CD4-positive, alpha-beta T cell treated with Interleukin-21 for 1 hour (primary cell): ENCODE measurements around the gene PGM1.
A peak's percentile ranks its signal among the peaks of the same experiment; 100 is the strongest.

Experiments
- DNase-seq: peaks from one replicate; pipeline ENCODE4 v3.0.0-alpha.2; 2020

The PGM1 gene

GRCh38 chr1:63635681-63636080 is 42.5 kb downstream of the PGM1 start:
- DNase-seq, result no peak

DNA sequence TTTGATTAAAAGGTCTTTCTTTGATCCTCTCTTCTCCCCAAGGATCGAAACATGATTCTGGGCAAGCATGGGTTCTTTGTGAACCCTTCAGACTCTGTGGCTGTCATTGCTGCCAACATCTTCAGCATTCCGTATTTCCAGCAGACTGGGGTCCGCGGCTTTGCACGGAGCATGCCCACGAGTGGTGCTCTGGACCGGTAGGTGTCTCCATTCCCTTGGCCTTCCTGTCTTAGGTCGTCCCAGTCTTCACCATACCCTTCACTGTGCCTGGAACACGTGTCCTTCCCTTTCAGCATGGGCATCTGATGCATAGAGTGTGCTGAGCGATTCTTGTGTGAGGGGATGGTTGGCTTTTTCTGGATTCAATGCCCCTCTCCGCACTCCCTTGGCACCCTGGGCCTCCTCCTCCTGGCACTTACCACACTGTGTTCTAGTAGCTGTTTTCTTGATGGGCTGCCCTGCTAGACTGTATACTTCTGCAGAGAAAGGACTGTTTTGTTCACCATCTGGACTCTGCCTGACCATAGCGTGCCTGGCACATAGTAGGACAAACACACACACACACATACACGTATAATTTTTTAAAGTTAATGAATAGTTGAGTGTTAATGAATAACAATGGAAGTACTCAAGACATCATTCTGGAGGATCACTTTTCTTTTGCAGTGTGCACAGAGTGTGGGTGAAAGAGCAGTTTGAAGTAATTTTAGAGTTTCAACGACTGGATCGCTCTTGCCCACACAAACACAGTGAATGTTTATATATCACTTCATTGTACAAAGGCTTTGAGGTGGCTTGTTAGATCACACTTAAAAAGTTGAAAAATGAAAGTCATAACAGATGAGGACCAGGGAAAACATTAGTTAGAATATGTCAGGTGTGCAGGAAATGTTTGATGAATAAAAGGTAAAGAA is 43.2 kb downstream of the PGM1 start:
- DNase-seq, result no peak

DNA sequence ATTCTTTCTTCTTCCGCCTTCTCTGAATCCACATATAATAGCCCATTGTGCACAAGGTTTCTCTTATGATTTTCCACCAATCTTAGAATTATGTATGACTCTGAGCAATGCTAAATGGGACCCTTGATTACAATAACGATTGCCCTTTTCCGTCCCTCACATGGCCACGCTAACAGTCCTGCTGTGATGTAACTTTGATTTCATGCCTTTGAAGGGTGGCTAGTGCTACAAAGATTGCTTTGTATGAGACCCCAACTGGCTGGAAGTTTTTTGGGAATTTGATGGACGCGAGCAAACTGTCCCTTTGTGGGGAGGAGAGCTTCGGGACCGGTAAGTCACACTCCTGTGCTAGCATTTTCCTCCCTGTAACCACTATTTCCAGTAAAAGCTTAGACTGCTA is 45.3 kb downstream of the PGM1 start:
- DNase-seq, result no peak

- DNase-seq, result no peak
Observed at GRCh38 chr1:63638875-63639274, 45.7 kb downstream of the PGM1 start.

DNA sequence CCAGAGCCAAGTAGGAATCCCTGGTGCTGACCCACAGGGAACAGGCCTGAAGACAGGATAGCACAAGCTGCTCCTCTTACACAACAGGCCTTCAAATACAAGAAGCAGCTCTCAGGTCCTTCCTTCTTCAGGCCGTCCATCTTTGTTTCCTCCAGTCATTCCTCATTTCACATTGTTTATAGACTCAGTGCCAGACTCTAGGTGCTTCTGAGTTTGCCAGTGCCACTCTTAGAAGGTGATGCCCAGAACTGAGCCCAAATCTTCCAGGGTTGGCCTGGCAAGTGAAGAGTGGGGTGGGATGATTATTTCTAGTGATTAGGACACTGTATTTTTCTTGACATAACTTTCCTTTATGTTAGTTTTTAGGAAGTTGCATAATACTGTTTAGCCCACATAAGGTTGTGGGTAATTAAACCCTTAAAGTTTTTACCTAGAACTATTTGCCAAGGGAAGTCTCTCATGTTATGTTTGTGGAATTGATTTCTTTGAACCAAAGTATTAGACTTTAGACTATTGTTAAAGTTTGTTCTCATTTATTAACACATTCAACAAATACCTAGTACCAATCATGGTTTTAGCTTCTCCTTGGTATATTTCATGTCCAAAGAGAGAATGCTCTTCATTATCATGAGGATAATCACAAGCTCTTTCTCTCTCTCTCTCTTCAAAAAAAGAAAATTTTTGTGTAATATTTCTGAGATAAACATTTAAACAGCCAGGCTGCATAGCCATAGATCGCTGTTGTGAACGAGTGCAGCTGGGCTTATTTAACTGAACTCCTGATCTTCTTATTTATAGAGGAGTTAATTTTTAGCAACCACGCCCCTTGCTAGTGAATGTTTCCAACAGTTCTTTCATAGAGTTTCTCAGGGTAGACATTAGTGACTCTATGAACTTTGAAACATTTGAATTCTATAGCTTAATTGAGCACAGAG is 47.7 kb downstream of the PGM1 start:
- DNase-seq, result no peak

- DNase-seq, result no peak
Observed at GRCh38 chr1:63641615-63642014, 48.4 kb downstream of the PGM1 start.

GRCh38 chr1:63642901-63643300 is 49.7 kb downstream of the PGM1 start:
- DNase-seq, result no peak

DNA sequence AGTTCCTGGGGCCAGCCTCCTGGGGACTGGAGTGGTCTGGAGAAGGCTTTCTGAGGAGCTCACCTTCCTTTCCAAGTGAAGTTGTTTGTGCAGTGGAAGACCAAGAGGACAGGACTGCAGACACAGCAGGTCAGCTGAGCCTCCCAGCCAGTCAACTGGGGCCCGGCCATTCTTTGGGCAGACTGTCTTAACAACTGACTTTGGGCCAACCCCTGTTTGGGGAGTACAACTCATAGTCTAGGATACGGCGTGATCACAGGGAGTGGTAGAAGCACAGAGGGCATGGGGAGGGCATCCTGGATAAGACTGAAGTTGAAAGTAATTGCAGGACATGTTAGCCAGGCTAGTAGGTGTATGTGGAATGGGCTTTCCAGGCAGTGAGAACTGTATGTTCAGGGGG is 50.3 kb downstream of the PGM1 start:
- DNase-seq, result no peak

DNA sequence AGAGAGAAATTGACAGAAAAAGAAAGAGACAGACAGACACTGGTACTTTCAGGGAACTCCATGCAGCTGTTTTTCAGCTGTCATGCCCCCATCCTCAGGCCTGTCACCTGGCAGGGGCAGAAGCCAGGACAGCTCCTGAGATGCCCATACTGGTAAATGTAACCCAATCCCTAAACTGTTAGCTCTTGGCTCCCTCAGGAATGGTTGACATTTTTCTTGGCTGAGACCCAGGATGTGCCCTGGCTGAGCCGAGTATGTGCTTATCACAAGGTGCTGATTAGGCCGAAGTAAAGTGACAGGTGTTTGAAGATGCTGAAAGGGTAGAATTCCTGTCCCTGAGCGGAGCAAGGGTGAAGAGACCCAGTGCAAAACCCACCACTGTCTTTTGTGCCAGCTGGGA is 50.7 kb downstream of the PGM1 start:
- DNase-seq, result no peak

DNA sequence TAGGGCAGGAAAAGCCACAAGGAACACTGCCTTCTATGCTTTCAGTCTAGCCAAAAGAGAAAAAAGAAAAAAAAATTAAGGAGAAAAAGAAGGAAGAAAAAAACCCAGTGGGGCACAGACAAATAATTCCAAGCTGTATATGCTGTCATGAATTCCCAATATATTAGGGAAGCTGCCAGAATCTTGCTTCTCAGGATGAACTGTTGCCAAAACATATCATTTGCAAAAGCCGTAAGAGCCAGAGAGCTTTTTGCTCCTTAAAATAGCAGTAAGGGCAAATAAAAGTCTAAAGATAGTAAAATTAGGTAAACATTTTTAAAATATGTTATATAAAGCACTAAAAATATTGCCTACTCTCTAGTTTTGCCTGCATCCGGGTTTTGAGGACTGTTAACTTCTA is 52.1 kb downstream of the PGM1 start:
- DNase-seq, result no peak

GRCh38 chr1:63648689-63649088 is 55.5 kb downstream of the PGM1 start:
- no peak for DNase-seq

GRCh38 chr1:63651161-63651701 is 58.0 kb downstream of the PGM1 start:
- DNase-seq, result peak; percentile 41

- no peak for DNase-seq
Observed at GRCh38 chr1:63653976-63654375, 60.8 kb downstream of the PGM1 start.

DNA sequence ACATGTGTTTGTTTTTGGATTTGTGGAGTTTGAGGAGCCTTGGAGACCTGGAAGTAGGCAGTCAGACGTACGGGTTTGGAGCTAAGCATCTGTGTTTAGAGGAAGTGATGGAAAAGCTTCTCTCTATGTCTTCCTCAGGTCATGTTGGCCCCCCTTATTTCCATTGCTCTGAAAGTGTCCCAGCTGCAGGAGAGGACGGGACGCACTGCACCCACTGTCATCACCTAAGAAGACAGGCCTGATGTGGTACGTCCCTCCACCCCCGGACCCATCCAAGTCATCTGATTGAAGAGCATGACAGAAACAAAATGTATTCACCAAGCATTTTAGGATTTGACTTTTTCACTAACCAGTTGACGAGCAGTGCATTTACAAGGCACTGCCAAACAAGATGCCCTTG is 66.2 kb downstream of the PGM1 start:
- DNase-seq, result no peak

DNA sequence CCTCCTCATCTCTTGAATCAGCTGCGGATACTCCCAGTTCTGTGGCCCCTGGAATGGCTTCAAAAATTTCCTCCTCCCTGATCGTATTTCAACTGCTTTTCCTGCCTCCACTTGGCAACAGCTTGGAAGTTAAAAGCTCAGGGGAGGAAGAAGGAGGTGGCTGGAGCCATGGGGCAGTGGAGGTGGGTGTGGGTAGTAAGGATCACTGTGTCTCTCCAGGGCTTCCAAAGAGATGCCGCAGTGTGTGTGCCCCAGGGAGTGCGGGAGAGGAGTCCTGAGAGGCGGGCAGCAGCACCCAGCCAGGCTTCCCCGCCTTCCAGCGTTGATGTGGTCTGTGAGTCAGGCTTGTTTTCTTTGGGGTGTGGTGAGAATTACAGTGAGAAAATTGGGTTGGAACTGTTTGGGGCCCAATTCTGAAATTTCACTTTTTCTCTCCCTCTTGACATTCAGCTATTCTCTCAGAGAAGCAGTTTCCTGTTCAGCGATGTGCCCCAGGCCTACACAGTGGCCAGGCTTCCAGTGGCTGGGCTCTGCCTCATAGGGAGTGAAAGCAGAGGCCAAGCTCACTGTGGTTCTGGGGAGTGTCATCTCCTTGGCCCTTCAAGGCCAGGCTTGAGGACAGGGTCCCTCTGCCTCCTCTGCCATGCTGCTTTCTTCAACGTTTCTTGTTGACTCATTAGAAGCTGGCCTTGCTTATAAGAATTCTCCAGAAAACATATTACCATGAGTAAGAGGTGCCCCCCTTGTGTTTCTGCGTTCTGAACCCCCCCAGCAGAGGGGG is 69.0 kb downstream of the PGM1 start:
- no peak for DNase-seq

DNA sequence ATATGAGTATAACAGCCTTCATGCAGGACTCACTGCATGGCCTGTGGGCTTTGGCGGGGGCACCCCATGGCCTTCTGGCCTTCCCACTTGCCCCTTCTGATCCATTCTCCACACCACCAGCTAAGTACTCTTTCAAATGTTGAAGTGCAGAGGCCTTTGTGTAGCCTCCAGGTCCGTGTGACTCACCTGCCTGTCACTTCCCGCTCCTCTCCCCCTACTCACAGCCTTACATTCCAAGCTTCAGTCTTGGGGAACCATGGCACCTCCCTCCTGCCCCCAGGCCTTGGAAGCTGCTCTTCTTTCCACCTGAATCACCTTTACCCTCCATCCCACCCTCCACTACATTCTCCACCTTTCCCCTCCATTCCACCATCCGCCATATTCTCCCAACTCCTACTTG is 69.6 kb downstream of the PGM1 start:
- DNase-seq, result no peak

DNA sequence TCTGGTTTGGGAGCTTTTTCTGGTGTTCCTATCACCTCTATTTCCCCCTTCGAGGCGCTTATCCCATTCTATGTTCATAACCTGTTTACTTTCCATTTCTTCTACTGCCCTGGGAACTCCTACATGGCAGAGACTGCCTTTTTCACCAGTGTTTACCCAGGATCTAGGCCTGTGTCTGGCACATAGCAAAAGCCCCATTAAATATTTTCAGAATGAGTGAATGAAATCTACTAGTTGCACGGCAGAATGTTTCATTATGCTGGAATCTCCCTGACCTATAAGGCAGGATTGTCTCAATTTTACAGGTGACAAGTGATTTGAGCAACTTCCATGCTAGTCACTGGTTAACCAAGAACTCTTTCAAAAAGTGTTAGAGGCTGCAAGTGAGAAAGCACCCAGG is 70.1 kb downstream of the PGM1 start:
- DNase-seq, result no peak

DNA sequence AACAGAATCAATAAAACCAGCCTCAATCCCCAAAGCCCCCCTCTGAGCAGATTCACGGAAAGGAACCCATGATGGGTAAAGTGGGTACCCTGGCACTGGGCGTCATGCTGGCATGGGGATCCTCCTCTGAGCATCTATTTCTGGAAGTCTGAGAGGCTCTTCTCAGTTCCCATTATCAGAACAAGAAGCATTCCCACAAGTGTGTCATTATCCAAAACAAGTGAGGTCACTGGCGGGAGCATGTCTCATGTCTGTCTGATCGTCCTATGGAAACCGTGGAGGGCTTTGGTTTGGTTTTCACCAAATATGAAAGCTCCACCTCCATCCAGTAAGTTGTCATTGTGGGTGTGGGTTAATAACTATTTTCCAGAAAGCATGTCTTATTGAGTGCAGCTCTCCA is 70.7 kb downstream of the PGM1 start:
- no peak for DNase-seq

DNA sequence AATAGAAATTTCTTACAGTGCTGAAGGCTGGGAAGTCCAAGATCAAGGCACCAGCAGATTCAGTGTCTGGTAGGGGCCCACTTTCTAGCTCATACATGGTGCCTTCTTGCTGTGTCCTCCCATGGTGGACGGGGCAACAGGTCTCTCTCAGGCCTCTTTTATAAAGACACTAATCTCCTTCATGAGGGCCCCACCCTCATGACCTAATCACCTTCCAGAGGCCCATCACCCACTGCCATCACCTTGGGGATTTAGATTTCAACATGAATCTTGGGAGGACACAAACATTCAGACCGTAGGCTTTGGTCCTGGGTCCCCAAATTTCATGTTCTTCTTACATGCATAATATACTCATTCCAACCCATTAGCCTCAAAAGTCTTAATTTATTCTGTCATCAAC is 71.5 kb downstream of the PGM1 start:
- DNase-seq, result no peak

GRCh38 chr1:63665410-63665809 is 72.2 kb downstream of the PGM1 start:
- no peak for DNase-seq

DNA sequence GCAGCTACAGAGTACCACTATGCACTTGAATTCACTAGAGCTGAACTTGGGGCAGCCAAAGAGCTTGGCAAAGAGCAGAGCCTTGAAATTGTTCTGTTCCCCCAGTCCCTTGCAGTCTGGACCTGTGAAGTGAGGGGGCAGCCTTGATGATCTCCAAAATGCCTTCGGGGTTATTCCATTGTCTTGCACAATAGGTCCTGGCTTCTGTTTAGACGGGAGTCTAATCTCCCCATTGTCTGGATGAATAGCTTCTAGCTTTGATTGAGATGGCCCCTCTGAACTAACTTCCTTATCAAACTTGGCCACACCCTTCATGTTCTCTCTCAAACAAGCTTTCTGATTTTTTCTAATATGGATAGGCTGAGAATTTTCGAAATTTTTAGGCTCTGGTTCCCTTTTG is 72.6 kb downstream of the PGM1 start:
- no peak for DNase-seq

DNA sequence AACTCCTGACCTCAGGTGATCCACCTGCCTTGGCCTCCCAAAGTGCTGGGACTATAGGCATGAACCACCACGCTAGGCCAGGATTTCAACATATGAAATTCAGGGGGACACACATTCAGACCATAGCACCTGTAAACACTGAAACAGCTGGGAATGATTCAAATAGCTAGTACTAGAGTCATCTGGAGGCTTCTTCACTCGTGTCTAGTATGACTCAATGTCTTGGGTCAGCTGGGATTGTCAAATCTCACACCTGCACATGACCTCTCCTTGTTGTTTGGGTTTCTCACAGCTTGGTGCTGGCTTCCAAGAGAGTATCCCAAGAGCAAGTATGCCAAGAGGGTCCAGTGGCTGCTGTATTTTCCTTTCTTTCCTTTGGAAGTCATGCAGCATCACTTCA is 75.1 kb downstream of the PGM1 start:
- DNase-seq, result no peak
